Prostate gland (tissue), 2 donors: ENCODE measurements around the gene TRAPPC3L.

ENCODE experiments used
- CTCF ChIP-seq, 4 experiments: fragments of 200-600 bp in 2 of 4; fragments of 450-650 bp in 2 of 4; sonication (generic) in 2 of 4; IDR thresholded peaks; 1 replicate in 3 of 4; 2 replicates in 1 of 4; pipeline ENCODE4 v1.5.1; 2016 to 2019; ENCODE audit warnings: antibody characterized with exemption in 4 of 4, mild to moderate bottlenecking in 2 of 4, moderate library complexity in 2 of 4
- POLR2A ChIP-seq: fragments of 450-650 bp; IDR thresholded peaks from one replicate; pipeline ENCODE4 v1.6.1; 2016; ENCODE audit warnings: antibody characterized with exemption, mild to moderate bottlenecking

GRCh38 chr6:116562614-116563013 is 17.1 kb upstream of the TRAPPC3L start:
- TF ChIP-seq CTCF (IDR thresholded peaks at IDR 0.05) = no peak
- TF ChIP-seq POLR2A = no peak
